NCI-H774 (cell line): ENCODE results near the gene FTO.

Experiments
- DNase-seq: peaks from one replicate; lab custom pipeline; 2025; lab: John Stamatoyannopoulos, UW

The FTO gene

GRCh38 chr16:53711390-53711789 lies 7.4 kb downstream of the FTO start:
- DNase-seq, result no peak

GRCh38 chr16:53712065-53712464 lies 8.1 kb downstream of the FTO start:
- DNase-seq, result no peak

DNA sequence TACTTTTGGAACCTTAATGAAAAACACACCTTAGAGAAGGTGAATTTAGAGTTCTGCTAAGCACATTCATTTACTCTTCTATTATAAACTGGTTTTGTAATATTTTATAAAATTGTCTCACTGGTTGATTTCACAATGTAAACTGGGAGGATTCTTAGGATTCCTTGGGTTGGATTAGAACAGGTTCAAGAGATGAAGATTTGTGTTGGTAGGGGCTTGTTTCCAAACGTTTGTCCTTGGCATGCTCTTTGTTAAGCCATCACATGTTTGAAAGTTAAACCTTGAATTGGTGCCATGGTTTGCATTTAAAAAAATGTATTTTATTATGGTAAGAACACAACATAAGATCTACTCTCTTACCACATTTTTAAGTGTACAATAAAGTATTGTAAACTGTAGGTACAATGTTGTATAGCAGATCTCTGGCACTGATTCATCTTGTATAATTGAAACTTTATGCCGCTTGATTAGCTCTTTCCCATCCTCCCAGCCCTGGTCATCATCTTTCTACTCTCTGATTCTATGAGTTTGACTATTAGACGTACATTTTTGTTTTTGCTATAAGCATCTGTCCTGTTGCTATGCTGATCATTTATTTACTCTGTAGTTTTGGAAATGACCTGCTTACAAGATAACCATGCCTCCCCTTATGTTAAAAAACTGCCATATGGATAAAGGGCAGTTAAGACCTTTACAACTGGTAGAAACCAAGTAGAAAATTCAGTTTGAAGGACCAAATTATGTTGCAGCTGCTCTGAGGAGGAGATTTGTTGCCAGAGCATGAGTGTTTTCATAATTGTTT lies 9.6 kb downstream of the FTO start:
- DNase-seq, result no peak

GRCh38 chr16:53714205-53715022 lies 10.5 kb downstream of the FTO start:
- peak; percentile 32 for DNase-seq

GRCh38 chr16:53715023-53715384 lies 11.0 kb downstream of the FTO start:
- no peak for DNase-seq

- DNase-seq, result no peak
These were observed 13.6 kb downstream of the FTO start for GRCh38 chr16:53717577-53717976.

GRCh38 chr16:53721017-53721416 lies 17.1 kb downstream of the FTO start:
- DNase-seq, result no peak

DNA sequence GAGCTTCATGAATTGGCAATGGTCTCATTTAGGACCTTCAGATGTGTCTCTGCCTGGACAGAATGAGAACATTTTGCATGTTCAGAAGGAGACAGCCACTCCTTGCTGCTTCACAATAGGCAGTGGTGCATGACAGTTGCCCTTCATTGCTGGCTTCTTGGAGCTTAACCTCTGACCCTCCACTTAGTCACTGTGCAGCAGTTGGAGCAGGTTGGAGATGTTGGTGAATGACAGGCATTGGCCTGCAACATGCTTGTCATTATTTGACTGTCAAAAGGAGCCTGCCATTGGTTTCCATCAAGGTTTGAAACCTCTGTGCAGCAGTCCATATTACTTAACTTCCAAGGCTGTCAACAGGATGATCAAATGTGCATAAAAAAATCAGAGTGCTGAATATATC lies 22.7 kb downstream of the FTO start:
- no peak for DNase-seq

DNA sequence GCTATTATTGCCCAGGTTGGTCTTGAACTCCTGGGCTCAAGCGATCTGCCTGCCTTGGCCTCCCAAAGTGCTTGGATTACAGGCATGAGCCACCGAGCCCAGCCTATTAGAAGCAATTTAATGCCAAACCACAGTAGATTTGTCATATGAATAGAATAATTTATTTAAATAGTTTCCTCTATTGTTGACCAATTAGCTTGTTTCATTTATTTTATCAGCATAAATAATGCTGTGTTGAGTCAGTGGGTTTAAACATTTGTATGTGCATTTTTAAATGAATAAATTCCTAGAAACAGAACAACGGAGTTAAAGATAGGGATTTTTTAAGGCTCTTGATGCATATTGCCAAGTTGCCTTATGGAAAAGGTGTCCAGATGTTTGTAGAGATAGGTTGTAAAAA lies 26.7 kb downstream of the FTO start:
- no peak for DNase-seq

GRCh38 chr16:53732296-53732929 lies 28.5 kb downstream of the FTO start:
- DNase-seq, result no peak

DNA sequence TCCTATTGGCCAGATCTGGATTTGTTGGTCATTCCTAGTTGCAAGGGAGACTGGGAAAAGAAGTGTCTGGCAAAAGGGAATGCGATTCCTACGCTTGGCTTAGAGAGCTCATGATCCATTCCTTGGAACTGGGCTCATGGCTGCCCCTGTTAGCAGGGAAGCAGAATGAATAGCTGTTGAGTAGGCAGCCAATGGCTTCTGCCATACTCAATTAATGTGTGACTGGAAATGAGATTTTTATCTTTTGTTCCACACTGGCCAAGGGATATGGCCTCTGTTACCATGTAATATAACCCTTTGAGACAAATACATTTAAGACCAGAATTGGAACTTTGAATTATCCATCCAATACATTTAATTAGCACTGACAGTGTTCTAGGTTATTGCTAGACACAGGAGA lies 31.0 kb downstream of the FTO start:
- no peak for DNase-seq

DNA sequence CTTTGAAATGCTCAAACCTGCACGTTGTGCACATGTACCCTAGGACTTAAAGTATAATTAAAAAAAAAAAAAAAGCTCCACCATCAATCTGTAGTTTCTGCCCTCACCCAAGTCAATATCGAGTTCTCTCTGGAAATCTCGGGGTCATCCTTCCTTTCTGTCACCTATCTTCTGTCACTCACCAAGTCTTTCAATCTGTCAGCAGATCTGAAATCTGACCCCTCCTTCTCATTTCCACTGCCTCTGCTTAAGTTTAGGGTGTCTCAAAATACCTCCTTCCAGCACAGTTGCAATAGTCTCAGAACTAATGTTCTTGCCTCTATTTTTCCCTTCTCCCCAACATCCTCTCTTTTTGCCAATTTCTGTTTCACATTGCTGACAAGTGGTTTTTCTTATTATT lies 32.3 kb downstream of the FTO start:
- DNase-seq, result no peak

- no peak for DNase-seq
These were observed 33.6 kb downstream of the FTO start for GRCh38 chr16:53737552-53737951.

GRCh38 chr16:53740476-53740875 lies 36.5 kb downstream of the FTO start:
- no peak for DNase-seq

DNA sequence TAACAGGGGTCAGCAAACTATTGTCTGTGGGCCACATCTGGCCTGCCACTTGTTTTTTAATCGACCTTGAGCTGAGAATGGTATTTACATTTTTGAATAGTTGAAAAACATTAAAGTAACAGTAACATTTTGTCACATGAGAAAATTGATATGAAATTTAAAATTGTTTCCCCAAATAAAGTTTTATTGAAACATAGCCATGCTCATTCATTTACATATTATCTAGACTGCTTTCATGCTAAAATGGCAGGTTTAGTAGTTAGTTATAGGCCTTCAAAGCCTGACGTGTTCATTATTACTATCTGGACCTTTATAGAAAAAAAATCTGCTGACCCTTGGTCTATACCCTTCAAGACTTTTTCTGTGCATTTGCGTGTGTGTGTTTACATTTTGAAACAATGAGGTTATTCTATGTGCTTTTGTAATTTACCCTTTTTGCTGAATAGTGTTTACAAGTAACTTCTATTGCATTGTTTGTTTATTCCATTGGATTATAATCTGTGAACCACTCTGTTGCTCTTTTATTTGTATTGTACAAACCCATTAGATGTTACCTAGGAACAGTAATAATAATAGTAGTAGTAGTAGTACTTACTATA lies 37.1 kb downstream of the FTO start:
- no peak for DNase-seq

DNA sequence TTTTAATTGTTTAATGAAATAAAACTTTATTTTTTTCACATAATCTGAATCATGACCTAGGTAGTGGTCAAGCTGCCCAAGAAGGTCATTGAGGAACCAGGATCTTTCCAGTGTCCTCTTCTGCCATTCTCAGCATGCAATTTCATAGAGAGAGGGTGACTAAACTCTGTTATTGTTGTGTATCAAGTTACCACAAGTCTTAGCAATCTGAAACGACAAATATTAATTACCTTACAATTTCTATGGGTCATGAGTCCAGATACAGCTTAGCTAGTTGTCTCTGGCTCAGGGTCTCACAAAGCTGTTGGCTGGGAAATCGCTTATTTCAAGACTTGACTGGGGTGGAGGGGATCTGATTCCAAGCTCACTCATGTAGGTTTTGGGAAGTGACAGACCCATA lies 37.6 kb downstream of the FTO start:
- DNase-seq, result no peak

GRCh38 chr16:53743149-53743566 lies 39.2 kb downstream of the FTO start:
- no peak for DNase-seq

- no peak for DNase-seq
These were observed 40.5 kb downstream of the FTO start for GRCh38 chr16:53744449-53744848.

DNA sequence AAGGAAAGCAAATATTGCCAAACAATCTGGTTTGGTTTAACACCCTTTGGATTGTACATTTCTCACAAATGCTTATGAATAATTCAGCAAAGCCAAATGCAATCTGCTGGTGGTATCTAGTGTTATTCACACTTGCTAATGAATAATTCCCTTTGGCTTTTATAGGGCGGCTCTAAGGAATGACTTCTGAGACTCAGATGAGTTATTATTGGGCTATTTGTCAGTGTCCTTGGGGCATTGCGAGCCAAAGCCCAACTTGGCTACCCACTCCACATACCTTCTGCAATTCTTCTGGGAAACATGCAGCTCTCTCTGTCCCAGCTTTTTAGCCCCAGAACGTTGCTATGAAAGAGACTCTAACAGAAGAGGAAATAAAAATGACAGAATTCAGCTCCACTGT lies 41.1 kb downstream of the FTO start:
- DNase-seq, result no peak

GRCh38 chr16:53745753-53746266 lies 41.9 kb downstream of the FTO start:
- no peak for DNase-seq

- no peak for DNase-seq
These were observed 48.6 kb downstream of the FTO start for GRCh38 chr16:53752560-53752959.

DNA sequence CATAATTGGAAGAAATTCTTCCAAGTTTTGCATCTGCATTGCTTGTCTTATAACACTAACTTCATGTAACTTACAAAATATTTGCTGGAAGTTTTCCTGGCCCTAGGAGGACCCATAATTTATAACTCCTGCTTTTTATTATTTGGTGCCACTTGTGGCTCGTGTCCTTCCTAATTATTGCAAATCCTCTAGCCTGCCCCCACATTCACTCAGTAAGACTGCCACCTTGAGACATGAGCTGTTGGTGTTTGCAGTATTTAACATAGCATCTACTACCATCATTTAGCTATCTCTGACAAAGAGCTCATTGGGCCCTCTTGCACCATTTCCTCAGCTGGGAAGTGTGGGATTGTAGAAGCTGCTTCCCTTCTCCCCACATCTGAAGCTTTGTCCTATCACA lies 49.5 kb downstream of the FTO start:
- no peak for DNase-seq
